Endothelial cell of umbilical vein (primary cell): ENCODE results near the gene MCF2L.

Experiments
- EZH2 ChIP-seq: IDR thresholded peaks from 2 replicates; pipeline ENCODE4 v1.6.1; 2012; ENCODE audit warnings: borderline replicate concordance, low read depth, mild to moderate bottlenecking, moderate library complexity, low read length, inconsistent platforms; ENCODE audit not compliant: severe bottlenecking
- FOS ChIP-seq: IDR thresholded peaks from 2 replicates; pipeline ENCODE4 v1.6.1; 2011; ENCODE audit warnings: mild to moderate bottlenecking, low read length, moderate library complexity, borderline replicate concordance; ENCODE audit not compliant: insufficient read depth
- MYC ChIP-seq: IDR thresholded peaks from one replicate; pipeline ENCODE4 v1.6.1; 2011; ENCODE audit warnings: mild to moderate bottlenecking, low read depth, low read length
- POLR2A ChIP-seq: IDR thresholded peaks from 2 replicates; pipeline ENCODE4 v1.6.1; 2012; ENCODE audit warnings: low read depth, mild to moderate bottlenecking, control low read depth, low read length
- POLR2AphosphoS5 ChIP-seq: IDR thresholded peaks from 2 replicates; pipeline ENCODE4 v1.6.1; 2012; ENCODE audit warnings: low read depth, mild to moderate bottlenecking, control low read depth, low read length, moderate library complexity; ENCODE audit not compliant: insufficient read depth
- TF ChIP-seq, protein P1 (sequence below), 2 donors: IDR thresholded peaks; 1 replicate in 1 of 2; 2 replicates in 1 of 2; pipeline ENCODE4 v1.5.1; 2011; ENCODE audit warnings: low read length in 2 of 2, mild to moderate bottlenecking in 2 of 2, moderate library complexity in 2 of 2, control low read depth in 1 of 2, inconsistent platforms in 1 of 2, low read depth in 1 of 2; ENCODE audit not compliant: insufficient read depth in 1 of 2; ENCODE audit errors: extremely low read depth in 1 of 2
- TF ChIP-seq, protein P2 (sequence below): IDR thresholded peaks from 2 replicates; pipeline ENCODE4 v1.6.1; 2011; ENCODE audit not compliant: insufficient read depth, insufficient read length

- TF ChIP-seq, protein P1, sequence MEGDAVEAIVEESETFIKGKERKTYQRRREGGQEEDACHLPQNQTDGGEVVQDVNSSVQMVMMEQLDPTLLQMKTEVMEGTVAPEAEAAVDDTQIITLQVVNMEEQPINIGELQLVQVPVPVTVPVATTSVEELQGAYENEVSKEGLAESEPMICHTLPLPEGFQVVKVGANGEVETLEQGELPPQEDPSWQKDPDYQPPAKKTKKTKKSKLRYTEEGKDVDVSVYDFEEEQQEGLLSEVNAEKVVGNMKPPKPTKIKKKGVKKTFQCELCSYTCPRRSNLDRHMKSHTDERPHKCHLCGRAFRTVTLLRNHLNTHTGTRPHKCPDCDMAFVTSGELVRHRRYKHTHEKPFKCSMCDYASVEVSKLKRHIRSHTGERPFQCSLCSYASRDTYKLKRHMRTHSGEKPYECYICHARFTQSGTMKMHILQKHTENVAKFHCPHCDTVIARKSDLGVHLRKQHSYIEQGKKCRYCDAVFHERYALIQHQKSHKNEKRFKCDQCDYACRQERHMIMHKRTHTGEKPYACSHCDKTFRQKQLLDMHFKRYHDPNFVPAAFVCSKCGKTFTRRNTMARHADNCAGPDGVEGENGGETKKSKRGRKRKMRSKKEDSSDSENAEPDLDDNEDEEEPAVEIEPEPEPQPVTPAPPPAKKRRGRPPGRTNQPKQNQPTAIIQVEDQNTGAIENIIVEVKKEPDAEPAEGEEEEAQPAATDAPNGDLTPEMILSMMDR (IDR thresholded peaks at IDR 0.05; ENCODE audit: extremely low read depth in 1 of 2, insufficient read depth in 1 of 2, low read depth in 1 of 2, low read length in 2 of 2) = no peak
- no peak for TF ChIP-seq POLR2A
- no peak for TF ChIP-seq POLR2AphosphoS5
- TF ChIP-seq MYC = no peak
- TF ChIP-seq FOS = no peak
- no peak for TF ChIP-seq EZH2
- TF ChIP-seq, protein P2, sequence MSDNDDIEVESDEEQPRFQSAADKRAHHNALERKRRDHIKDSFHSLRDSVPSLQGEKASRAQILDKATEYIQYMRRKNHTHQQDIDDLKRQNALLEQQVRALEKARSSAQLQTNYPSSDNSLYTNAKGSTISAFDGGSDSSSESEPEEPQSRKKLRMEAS = no peak
These were observed 153.7 kb downstream of the MCF2L start, which contains the start of gene F10 for GRCh38 chr13:113122550-113123225.
